Natural killer cell (primary cell): ENCODE measurements around the gene CPEB3. TPM values are rescaled to one million over a fixed set of nuclear protein-coding genes. Genes with fewer than 3 reads are reported as not detected.
"Not testable (repeated sequence)": the region's sequence is repeated elsewhere in the genome, so short reads cannot be mapped to it uniquely, and the experiment has no call there.

Source experiments
- ATAC-seq, 3 donors: fragments of 150-1000 bp in 2 of 3; fragments of 200-7000 bp in 1 of 3; cut with Tn5 transposase; 1 replicate in 1 of 3; 2 replicates in 2 of 3; pipeline ENCODE4 v1.10.0; 2021; ENCODE audit warnings: mild to moderate bottlenecking in 2 of 3, moderate library complexity in 2 of 3
- DNase-seq, 2 donors: peaks; one replicate each; pipeline versions ENCODE4 v3.0.0 to v3.0.0-alpha.2; 2013 to 2021; ENCODE audit warnings: mixed read lengths in 1 of 2
- H3K27ac ChIP-seq: one replicate; pipeline ENCODE4 v1.5.1; 2013; ENCODE audit warnings: mild to moderate bottlenecking, low read length
- H3K27me3 ChIP-seq: one replicate; pipeline ENCODE4 v1.6.1; 2013; ENCODE audit warnings: low read length; ENCODE audit not compliant: control insufficient read depth, insufficient read depth
- H3K36me3 ChIP-seq: one replicate; pipeline ENCODE4 v1.6.1; 2013; ENCODE audit warnings: low read length; ENCODE audit not compliant: control insufficient read depth, insufficient read depth
- H3K4me1 ChIP-seq: one replicate; pipeline ENCODE4 v1.6.1; 2013; ENCODE audit warnings: low read length; ENCODE audit not compliant: control insufficient read depth, insufficient read depth
- H3K4me3 ChIP-seq: one replicate; pipeline ENCODE4 v1.5.1; 2013; ENCODE audit warnings: low read length
- H3K9me3 ChIP-seq: one replicate; pipeline ENCODE4 v1.6.1; 2013; ENCODE audit warnings: low read length; ENCODE audit not compliant: control insufficient read depth, insufficient read depth
- H3K27ac Mint-ChIP-seq, 2 donors: one replicate each; pipeline ENCODE4 v1.8.0; 2022; ENCODE audit warnings: mild to moderate bottlenecking in 2 of 2, mixed read lengths in 2 of 2, moderate library complexity in 1 of 2
- H3K27me3 Mint-ChIP-seq, 2 donors: one replicate each; pipeline ENCODE4 v1.8.0; 2022; ENCODE audit warnings: low read depth in 2 of 2, mixed read lengths in 2 of 2
- H3K36me3 Mint-ChIP-seq: one replicate; pipeline ENCODE4 v1.8.0; 2022; ENCODE audit warnings: mixed read lengths
- H3K4me1 Mint-ChIP-seq, 2 donors: one replicate each; pipeline ENCODE4 v1.8.0; 2022; ENCODE audit warnings: mixed read lengths in 2 of 2
- H3K4me3 Mint-ChIP-seq: one replicate; pipeline ENCODE4 v1.8.0; 2022; ENCODE audit warnings: mild to moderate bottlenecking, moderate library complexity, mixed read lengths
- H3K9me3 Mint-ChIP-seq, 2 donors: one replicate each; pipeline ENCODE4 v1.8.0; 2022; ENCODE audit warnings: mixed read lengths in 2 of 2
- CTCF ChIP-seq: fragments of 200-600 bp; IDR thresholded peaks from one replicate; pipeline ENCODE4 v1.8.0; 2022; ENCODE audit warnings: antibody characterized with exemption
- WGBS: methylation state at CpG from one replicate; pipeline ENCODE4 v1.1.7; 2013; ENCODE audit warnings: missing lambda C conversion rate; ENCODE audit not compliant: insufficient coverage; 5-methylcytosine and 5-hydroxymethylcytosine counted together
- intact Hi-C: fragments of 100-400 bp; cut with micrococcal nuclease; formaldehyde crosslinking; loops from one replicate; pipeline ENCODE4 v1.14.2; 2022
- total RNA-seq, 4 donors: library from RNA; stranded (reverse); fragments of 120-200 nt in 1 of 4; gene quantifications; one replicate each; pipeline versions ENCODE4 v1.2.3 to v1.2.4, GENCODE V29; 2013 to 2022

Gene CPEB3
- total RNA-seq = 1 to 10 TPM; 3.6 to 6.9 (median 5.4) TPM
- total RNA-seq (2013) = 4.3 TPM

- H3K27ac ChIP-seq = peak within 1 kb of the TSS; percentile 88
- Mint-ChIP-seq H3K4me1 (peaks cover 23 to 28% of the 10 kb centered on the region in 2 donors), H3K4me3 (peak within 1 kb of the TSS; percentile 95), H3K27ac (peak within 1 kb of the TSS; percentile 84 to 91), H3K9me3 (no peaks in the 10 kb centered on the region), H3K36me3 (no peaks in the 10 kb centered on the region), H3K27me3 (no peaks in the 10 kb centered on the region)
- H3K4me1 ChIP-seq = peaks cover 15% of the 10 kb centered on the region
- H3K27me3 ChIP-seq = no peaks in the 10 kb centered on the region
- 0% methylated on average over 79 of the region's 79 CpGs for WGBS
- DNase-seq (peak; percentile 87 to 95), ATAC-seq (peak; percentile 93 to 99 (median 96))
- H3K4me3 ChIP-seq = peak within 1 kb of the TSS; percentile 85
- peaks cover 3% of the 10 kb centered on the region for H3K36me3 ChIP-seq
- intact Hi-C loops = loop anchor here (2.0 to 10.0 kb wide), 4 partner anchors 48 to 496 kb away; partner anchors contain the start of genes KIF11 and TNKS2
- peak; percentile 31 for TF ChIP-seq CTCF
- H3K9me3 ChIP-seq = no peaks in the 10 kb centered on the region
Observed at GRCh38 chr10:92290837-92291615, at the start of gene CPEB3, which contains the start of gene MARCHF5. Gene CPEB3, minus strand, starts transcription at chr10:92291078. Its CDS starts 50,728 bp downstream, at chr10:92240350. Gene MARCHF5, plus strand, starts transcription at chr10:92291167. Its CDS starts 328 bp downstream, at chr10:92291495.

- H3K27ac ChIP-seq, H3K27ac Mint-ChIP-seq, H3K9me3 ChIP-seq, H3K27me3 ChIP-seq, H3K4me3 Mint-ChIP-seq, H3K27me3 Mint-ChIP-seq, intact Hi-C loops, DNase-seq, H3K4me1 ChIP-seq, ATAC-seq, H3K36me3 Mint-ChIP-seq, H3K36me3 ChIP-seq, H3K9me3 Mint-ChIP-seq, H3K4me3 ChIP-seq: not testable (repeated sequence)
- peaks cover 33 to 46% of the 10 kb centered on the region in 2 donors for H3K4me1 Mint-ChIP-seq
- WGBS = 97% methylated on average over 6 of the region's 6 CpGs
Observed at GRCh38 chr10:92329927-92330326, 39.0 kb upstream of the CPEB3 start.

GRCh38 chr10:92328993-92329392 lies 38.1 kb upstream of the CPEB3 start:
- Histone ChIP-seq H3K36me3 (no peaks in the 10 kb centered on the region), H3K27me3 (no peaks in the 10 kb centered on the region), H3K27ac (no peak overlapping the region), H3K4me3 (no peak overlapping the region), H3K9me3 (no peaks in the 10 kb centered on the region), H3K4me1 (no peaks in the 10 kb centered on the region)
- ATAC-seq = no peak
- Mint-ChIP-seq H3K4me1 (peaks cover 37 to 54% of the 10 kb centered on the region in 2 donors), H3K4me3 (no peak overlapping the region), H3K27me3 (no peaks in the 10 kb centered on the region), H3K36me3 (no peaks in the 10 kb centered on the region), H3K9me3 (no peaks in the 10 kb centered on the region), H3K27ac (no peak overlapping the region)
- TF ChIP-seq CTCF = no peak
- no peak for DNase-seq
- intact Hi-C loops = no loop called here

GRCh38 chr10:92327445-92328433 lies 36.9 kb upstream of the CPEB3 start:
- DNase-seq (no peak), ATAC-seq (no peak)
- intact Hi-C loops = no loop called here
- no peak overlapping the region for H3K4me3 ChIP-seq
- Mint-ChIP-seq H3K36me3 (no peaks in the 10 kb centered on the region), H3K4me1 (peaks cover 50 to 66% of the 10 kb centered on the region in 2 donors), H3K27ac (peak overlapping the region in 1 of 2 donors; percentile 29), H3K9me3 (no peaks in the 10 kb centered on the region), H3K27me3 (no peaks in the 10 kb centered on the region), H3K4me3 (no peak overlapping the region)
- peaks cover 4% of the 10 kb centered on the region for H3K4me1 ChIP-seq
- no peaks in the 10 kb centered on the region for H3K27me3 ChIP-seq
- H3K36me3 ChIP-seq = no peaks in the 10 kb centered on the region
- TF ChIP-seq CTCF = no peak
- WGBS = 89% methylated on average over 1 of the region's 3 CpGs
- H3K27ac ChIP-seq = no peak overlapping the region
- H3K9me3 ChIP-seq = no peaks in the 10 kb centered on the region
